GM10248 (cell line): Measurements from ENCODE around the gene PHEX.
"Not testable (repeated sequence)": the region's sequence is repeated elsewhere in the genome, so short reads cannot be mapped to it uniquely, and the experiment has no call there.

Source experiments
- CTCF ChIA-PET: fragments of 300-600 bp; sonication (Branson Sonifier 250); formaldehyde crosslinking; extraction: SDS; loops from one replicate; lab custom pipeline; 2021; ENCODE audit warnings: antibody characterized with exemption; lab: Yijun Ruan, JAX
- POLR2A ChIA-PET: fragments of 350-650 bp; sonication (Branson Sonifier 250); formaldehyde crosslinking; extraction: SDS; loops from one replicate; lab custom pipeline; 2020; ENCODE audit warnings: antibody characterized with exemption; lab: Yijun Ruan, JAX
- DNase-seq: peaks from one replicate; pipeline ENCODE4 v3.0.0; 2012; ENCODE audit errors: extremely low spot score
- CTCF ChIP-seq: IDR thresholded peaks from 2 replicates; pipeline ENCODE4 v1.5.1; 2012; ENCODE audit warnings: mild to moderate bottlenecking, low read depth; ENCODE audit errors: extremely low read depth, missing control alignments, control extremely low read depth

Gene PHEX

GRCh38 chrX:22268706-22269105 is 236.6 kb downstream of the PHEX start:
- DNase-seq: no peak
- ChIA-PET POLR2A (no interaction called here), CTCF (no interaction called here)
- no peak for TF ChIP-seq CTCF

- ChIA-PET POLR2A (no interaction called here), CTCF (no interaction called here)
- no peak for TF ChIP-seq CTCF
- no peak for DNase-seq
These were observed 240.5 kb downstream of the PHEX start, which contains the start of gene CBLL2 for GRCh38 chrX:22272613-22273012. Gene CBLL2 (plus strand): TSS chrX:22272913. CDS start chrX:22272992, 79 bp downstream.

- DNase-seq: no peak
- ChIA-PET POLR2A (no interaction called here), CTCF (no interaction called here)
- no peak for TF ChIP-seq CTCF
These were observed 241.7 kb downstream of the PHEX start for GRCh38 chrX:22273714-22274317.

GRCh38 chrX:22276781-22277180 is 244.7 kb downstream of the PHEX start:
- POLR2A ChIA-PET: no interaction called here
- CTCF ChIA-PET: no interaction called here
- DNase-seq: no peak
- no peak for TF ChIP-seq CTCF

DNA sequence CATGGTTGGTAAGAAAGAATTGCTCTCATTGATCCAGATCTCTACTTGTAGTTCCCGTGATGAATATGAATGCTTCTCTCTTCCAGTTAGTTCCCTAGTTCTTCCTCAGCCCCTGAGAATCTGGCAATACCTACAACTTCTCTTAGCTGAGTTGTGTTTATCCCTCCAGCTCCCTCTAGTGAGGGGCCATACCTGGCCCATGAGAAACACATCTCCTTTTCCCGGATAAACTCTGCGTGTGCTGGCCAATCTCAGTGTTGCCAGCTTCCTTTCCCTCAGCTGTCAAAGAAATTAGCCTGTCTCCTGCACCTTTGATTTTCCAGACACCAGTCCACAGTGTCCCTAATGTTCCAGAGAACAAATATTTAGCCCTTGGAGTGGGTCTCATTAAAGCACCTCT is 246.2 kb downstream of the PHEX start:
- DNase-seq: no peak
- CTCF ChIA-PET: no interaction called here

DNA sequence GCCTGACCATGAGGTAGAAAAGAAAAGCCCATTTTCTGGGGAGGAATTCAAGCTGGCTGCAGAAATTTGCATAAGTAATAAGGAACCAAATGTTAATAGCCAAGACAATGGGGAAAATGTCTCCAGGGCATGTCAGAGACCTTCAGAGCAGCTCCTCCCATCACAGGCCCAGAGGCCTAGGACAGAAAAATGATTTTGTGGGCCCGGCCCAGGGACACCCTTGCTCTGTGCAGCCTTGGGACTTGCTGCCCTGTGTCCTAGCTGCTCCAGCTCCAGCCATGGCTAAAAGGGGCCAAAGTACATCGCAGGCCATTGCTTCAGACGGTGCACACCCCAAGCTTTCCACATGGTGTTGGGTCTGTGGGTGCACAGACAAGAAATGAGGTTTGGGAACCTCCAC is 257.1 kb downstream of the PHEX start:
- CTCF ChIA-PET, DNase-seq, POLR2A ChIA-PET: not testable (repeated sequence)

More for the DNA sequence above, 246.2 kb downstream of the PHEX start:
- TF ChIP-seq CTCF: no peak
- POLR2A ChIA-PET: no interaction called here

DNA sequence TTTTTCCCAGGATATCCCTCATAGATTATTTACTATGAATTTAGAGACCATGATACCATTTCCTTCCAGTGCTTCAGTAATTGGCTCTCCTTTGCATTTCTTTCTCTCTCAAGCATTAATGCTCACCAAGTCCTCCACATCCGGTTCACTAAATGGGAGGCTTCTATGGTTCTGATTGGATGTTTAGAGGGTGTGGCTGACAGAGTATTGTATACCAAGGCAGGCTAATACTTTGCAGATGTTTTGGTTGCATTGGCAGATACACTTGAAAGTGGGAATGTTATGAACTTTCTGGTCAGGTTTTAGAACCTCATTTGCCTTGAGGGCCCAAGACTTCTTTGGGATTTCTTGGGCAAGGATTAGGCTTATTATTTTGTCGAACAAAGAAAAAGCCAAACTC is 264.7 kb downstream of the PHEX start:
- DNase-seq: no peak
- no peak for TF ChIP-seq CTCF

More for the DNA sequence above, 264.7 kb downstream of the PHEX start:
- ChIA-PET POLR2A (no interaction called here), CTCF (no interaction called here)
